GM18498 (cell line): ENCODE results near the gene C1QTNF1.
A peak's percentile ranks its signal among the peaks of the same experiment; 100 is the strongest.
"Not testable (repeated sequence)": the region's sequence is repeated elsewhere in the genome, so short reads cannot be mapped to it uniquely, and the experiment has no call there.

Experiments used
- ATAC-seq: cut with Tn5 transposase; IDR thresholded peaks from one replicate; pipeline ENCODE4 v1.9.1; 2021; ENCODE audit warnings: mild to moderate bottlenecking, moderate library complexity; ENCODE audit not compliant: unreplicated experiment

Gene C1QTNF1

GRCh38 chr17:79050551-79050950, 26.6 kb downstream of the C1QTNF1 start:
- ATAC-seq = no peak

- ATAC-seq = no peak
These were observed 27.3 kb downstream of the C1QTNF1 start for GRCh38 chr17:79051306-79051705.

- ATAC-seq = no peak
These were observed 28.2 kb downstream of the C1QTNF1 start for GRCh38 chr17:79052131-79052530.

GRCh38 chr17:79053251-79053925, 29.4 kb downstream of the C1QTNF1 start:
- no peak for ATAC-seq

- no peak for ATAC-seq
These were observed 30.4 kb downstream of the C1QTNF1 start for GRCh38 chr17:79054200-79054960.

GRCh38 chr17:79055197-79055596, 31.2 kb downstream of the C1QTNF1 start:
- ATAC-seq = no peak

GRCh38 chr17:79057737-79058385, 33.9 kb downstream of the C1QTNF1 start:
- no peak for ATAC-seq

- no peak for ATAC-seq
These were observed 38.7 kb downstream of the C1QTNF1 start for GRCh38 chr17:79062691-79063090.

- no peak for ATAC-seq
These were observed 40.1 kb downstream of the C1QTNF1 start for GRCh38 chr17:79064026-79064425.

GRCh38 chr17:79065105-79065670, 41.2 kb downstream of the C1QTNF1 start:
- no peak for ATAC-seq

GRCh38 chr17:79066963-79067362, 43.0 kb downstream of the C1QTNF1 start:
- no peak for ATAC-seq

GRCh38 chr17:79070266-79070880, 46.4 kb downstream of the C1QTNF1 start:
- no peak for ATAC-seq

- ATAC-seq = no peak
These were observed 47.3 kb downstream of the C1QTNF1 start for GRCh38 chr17:79071161-79071740.

GRCh38 chr17:79072544-79072943, 48.6 kb downstream of the C1QTNF1 start:
- ATAC-seq = no peak

- no peak for ATAC-seq
These were observed 49.2 kb downstream of the C1QTNF1 start for GRCh38 chr17:79073016-79073705.

GRCh38 chr17:79073706-79074088, 49.7 kb downstream of the C1QTNF1 start:
- no peak for ATAC-seq

GRCh38 chr17:79074121-79074648, 50.2 kb downstream of the C1QTNF1 start:
- ATAC-seq = not testable (repeated sequence)

GRCh38 chr17:79074649-79075445, 50.9 kb downstream of the C1QTNF1 start, which contains the start of gene ENGASE:
TSS of gene ENGASE (plus strand) at chr17:79074824. CDS start at chr17:79074945, 121 bp downstream.
- peak; percentile 96 for ATAC-seq

GRCh38 chr17:79075446-79075750, 51.4 kb downstream of the C1QTNF1 start:
- ATAC-seq = peak; percentile 21
